HG03469 (cell line): ENCODE results near the gene HDAC4.
"Not testable (repeated sequence)": the region's sequence is repeated elsewhere in the genome, so short reads cannot be mapped to it uniquely, and the experiment has no call there.

ENCODE experiments used
- ATAC-seq: cut with Tn5 transposase; IDR thresholded peaks from one replicate; pipeline ENCODE4 v1.9.1; 2021; ENCODE audit warnings: mild to moderate bottlenecking, moderate library complexity, moderate number of reproducible peaks; ENCODE audit not compliant: unreplicated experiment

The HDAC4 gene

DNA sequence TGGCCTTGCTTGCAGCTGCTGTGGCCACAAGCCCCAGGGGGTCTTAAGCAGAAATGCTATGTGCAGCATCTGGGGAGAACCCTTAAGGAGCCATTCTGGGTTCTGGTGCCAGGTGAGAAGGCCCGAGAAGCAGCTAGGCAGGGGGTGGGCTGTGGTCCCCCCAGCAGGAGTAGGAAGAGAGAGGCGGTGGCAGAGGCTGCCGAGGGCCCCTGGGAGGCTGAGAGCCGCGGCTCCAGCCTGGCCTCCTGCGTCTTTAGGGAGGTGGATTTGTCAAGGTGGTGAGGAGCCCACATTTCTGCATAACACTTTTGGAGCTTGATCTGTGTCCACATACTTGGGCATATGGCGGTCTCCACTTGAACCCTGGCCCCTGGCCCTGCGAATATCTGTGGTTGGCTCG is 356.5 kb downstream of the HDAC4 start:
- ATAC-seq: no peak

GRCh38 chr2:239043326-239043725 is 357.5 kb downstream of the HDAC4 start:
- no peak for ATAC-seq

DNA sequence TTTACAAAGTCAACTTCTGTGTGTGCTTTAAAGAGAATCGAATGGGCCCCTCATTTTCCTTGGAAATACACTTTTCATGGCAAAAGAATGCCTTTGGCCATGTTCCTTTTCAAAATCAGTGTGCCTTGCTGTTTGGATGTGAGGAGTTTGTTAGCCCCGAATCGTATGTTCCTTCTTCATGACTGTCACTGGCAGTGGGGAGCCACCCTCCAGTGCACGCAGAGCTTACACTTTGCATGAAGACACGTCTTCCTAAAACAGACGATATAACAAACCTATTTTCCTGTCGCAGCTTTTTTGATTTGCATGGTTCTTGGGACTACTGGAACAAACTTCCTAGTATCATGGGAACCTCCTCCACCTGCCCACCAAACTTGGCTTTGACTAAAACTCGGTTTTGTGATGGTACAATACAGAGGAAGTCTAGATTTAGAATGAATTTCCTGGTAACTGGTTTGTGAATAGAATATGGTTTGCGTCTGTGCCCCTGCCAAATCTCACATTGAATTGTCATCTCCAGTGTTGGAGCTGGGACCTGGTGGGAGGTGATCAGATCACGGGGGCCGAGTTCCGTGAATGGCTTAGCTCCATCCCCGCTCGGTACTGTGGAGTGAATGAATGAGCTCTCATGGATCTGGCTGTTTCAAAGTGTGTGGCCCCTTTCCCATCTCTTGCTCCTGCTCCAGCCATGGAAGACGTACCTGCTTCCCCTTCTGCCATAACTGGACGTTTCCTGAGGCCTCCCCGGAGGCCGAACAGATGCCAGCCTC is 358.1 kb downstream of the HDAC4 start:
- no peak for ATAC-seq

GRCh38 chr2:239042046-239042445 is 358.8 kb downstream of the HDAC4 start:
- no peak for ATAC-seq

DNA sequence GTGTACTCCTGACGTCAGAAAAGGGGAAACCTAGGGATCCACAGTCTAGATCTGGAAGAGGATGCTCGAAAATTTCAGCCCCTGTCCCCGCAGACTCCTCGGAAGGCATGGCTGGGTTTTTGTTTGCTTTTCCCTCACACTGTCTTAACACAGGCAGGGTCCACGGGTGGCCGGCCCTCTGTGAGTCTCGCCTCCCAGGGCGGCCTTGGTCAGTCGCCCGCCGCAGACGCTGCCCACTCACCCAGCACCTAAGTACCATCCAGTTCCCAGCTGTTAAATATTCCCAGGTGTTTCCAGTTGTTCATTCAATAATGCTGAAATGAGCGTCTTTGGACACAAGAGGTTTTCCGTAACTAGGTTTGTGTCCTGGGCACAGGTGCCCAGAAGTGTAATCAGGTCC is 359.8 kb downstream of the HDAC4 start:
- no peak for ATAC-seq

GRCh38 chr2:239040152-239040761 is 360.6 kb downstream of the HDAC4 start:
- ATAC-seq: no peak

- ATAC-seq: no peak
These were observed 361.4 kb downstream of the HDAC4 start for GRCh38 chr2:239039479-239039861.

DNA sequence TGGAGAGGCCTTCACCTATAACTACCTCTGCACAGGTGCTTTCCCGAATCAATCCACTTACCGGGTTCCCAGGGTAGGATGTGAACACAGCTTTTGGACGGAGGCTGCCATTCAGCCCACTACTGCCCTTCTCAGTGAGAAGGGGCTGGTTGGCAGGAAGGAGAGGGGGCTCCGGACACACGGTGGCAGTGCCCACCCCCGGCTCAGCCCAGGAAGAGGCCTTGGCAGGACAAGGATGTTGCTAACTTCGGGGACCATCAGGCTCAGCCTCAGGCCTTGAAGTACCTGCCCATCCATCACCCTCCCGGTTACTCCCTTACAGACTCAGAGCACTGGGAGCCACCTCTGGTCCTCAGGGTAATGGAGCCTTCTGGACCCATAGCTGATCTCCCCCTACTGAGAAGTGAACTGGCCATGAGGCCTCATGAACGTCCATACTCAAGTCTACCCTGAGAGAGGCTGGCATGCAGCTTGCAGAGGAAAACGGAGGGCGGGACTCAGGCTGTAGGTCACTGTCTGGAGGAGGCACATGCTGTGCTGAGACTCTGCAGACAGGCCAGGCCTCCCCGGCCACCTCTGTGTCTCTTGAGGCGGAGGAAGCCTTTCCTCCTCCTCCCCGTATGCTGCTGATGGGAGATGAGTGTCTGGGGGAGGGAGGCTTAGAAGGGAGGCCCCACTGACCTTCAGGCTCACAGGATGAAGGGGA is 361.9 kb downstream of the HDAC4 start:
- no peak for ATAC-seq

DNA sequence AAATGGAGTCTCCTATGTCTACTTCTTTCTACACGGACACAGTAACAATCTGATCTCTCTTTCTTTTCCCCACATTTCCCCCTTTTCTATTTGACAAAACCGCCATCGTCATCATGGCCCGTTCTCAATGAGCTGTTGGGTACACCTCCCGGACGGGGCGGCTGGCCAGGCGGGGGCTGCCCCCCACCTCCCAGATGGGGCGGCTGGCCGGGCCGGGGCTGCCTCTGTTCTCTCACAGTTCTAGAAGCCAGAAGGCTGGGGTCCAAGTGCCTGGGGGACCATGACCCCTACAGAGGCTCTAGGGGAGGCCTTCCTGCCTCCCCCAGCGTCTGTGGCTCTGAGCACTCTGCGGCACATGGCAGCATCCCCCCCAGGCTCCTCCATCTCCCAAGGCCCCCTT is 362.5 kb downstream of the HDAC4 start:
- ATAC-seq: not testable (repeated sequence)

GRCh38 chr2:239037559-239037910 is 363.3 kb downstream of the HDAC4 start:
- ATAC-seq: no peak

GRCh38 chr2:239036819-239037558 is 363.8 kb downstream of the HDAC4 start:
- no peak for ATAC-seq

- no peak for ATAC-seq
These were observed 364.7 kb downstream of the HDAC4 start for GRCh38 chr2:239035997-239036731.

- ATAC-seq: no peak
These were observed 365.4 kb downstream of the HDAC4 start for GRCh38 chr2:239035361-239035814.

DNA sequence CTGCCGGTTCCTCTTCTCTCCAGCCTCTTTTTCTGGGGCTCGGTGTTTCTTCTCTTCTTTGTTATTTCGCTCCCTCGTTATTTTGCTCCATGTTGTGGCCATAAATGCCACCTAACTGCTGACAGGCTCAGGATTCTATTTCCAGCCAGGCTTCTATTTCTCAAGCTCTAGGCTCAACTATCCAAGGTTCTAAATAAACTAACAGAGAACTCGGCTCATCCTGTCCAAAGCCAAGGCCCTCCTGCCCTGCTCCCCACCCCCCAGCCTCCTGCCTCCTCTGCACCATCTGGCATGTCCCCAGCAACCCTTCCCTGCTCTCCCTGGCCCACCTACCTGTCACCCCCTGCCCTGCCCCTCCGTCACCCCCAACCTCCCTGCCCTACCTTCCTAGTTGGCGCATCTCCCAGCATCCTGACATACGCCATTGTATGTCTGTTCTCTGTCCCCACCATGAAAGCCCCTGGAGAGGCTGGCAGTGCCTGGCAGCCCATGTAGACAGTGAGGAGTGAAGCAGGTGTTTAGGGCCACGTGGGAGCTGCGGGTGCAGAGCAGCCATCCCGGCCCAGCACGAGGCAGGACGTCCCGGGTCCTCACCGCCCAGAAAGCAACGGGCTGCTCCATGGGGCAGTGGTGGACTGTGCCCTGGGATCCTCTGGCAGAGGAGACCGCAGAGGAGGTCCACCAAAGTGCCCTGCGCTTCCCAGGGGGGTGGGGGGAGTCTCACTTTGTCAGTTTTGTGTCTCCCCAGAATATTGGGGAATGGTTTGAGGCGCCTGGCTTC is 366.1 kb downstream of the HDAC4 start:
- no peak for ATAC-seq

DNA sequence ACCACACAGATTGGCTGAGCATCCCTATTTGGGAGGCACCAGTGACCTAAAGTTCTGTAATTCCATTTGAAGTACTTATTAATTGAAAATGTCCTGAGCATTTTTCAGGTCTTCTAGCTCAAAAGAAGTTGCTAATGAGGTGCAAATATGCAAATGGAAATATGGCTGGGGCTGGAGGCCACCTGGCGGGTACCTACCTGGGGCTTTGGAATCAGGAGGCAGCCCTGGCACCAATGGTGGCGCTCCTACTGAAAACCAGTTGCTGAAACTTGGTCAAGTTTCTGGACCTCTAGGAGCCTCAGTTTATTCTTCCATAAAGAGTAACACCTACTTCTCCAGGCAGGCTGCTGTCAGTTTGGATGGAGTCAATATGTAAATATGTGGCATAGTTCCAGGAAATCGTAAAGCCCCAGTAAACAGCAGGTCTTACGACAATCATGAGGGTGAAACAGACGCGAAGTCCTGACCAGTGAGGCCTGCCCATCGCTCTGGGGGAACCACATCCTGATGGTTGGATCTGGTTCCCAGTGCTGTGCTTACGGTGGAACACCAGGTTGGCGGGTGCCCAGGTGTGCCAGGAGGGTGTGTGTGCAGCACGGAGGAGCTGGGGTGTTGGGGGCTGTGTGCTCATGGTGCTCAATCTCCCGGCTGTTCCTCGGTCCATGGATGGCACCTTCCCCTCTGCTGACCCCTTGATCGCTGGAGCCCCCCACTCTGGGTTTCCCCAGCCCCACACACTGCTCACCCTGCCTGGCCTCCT is 366.8 kb downstream of the HDAC4 start:
- no peak for ATAC-seq

DNA sequence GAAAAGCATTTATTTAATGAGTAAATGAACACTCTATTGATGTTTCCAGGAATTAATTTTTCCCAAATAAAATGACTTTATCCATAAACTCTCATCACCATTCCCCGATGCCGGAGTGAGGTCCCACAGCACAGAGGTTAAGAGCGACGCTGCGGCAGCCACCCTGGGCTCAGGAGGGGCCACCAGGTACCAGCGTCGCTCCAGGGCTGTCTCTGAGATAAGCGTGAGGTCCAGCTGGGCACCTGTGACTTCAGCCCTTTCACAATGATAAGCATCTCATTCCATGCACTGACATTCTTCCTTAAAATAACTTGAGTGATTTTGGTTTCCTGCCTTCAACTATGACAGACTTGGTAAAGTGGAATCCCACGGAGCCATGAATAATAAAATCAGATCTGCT is 370.9 kb downstream of the HDAC4 start:
- no peak for ATAC-seq

GRCh38 chr2:239028253-239028619 is 372.6 kb downstream of the HDAC4 start:
- ATAC-seq: no peak

DNA sequence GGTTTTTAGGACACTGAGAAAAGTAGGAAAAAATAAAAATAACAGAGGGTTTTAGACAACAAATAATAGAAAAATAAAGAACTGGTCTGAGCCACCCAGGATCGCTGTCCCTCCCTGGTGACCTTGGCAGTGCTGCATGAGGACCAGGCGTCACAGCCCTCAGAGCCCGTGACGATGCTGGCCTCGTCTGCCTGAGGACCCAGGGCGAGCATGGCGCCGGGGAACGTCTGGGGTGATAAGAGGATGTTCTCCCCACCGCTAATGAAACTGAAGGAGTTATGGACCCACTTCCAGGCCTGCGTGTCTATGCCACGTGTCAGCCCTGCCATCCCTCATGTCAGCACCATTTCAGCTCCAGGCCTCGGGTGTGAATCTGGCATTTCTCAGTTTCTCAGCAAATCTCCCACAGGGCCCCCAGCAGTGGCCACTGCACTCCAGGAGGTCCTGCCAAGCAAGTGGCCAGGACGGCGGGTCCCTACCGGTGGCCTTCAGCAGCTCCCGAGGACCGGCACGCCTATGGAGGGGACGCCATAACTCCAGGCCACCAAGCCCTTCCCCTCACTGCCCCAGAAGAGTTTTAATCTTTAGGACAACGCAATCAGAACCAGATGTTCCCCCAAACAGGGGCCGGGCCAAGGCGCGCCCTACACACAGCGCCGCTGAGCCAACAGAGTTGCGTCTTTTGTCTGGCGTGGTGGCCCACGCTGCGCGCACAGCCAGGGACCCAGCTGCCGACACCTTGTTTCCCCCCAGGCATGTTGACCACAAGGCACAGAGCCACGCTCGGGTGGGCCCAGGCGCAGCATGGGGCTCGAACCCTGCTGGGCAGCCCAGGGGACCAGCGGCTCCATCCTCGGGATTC is 373.2 kb downstream of the HDAC4 start:
- no peak for ATAC-seq
